GM12892 (cell line): ENCODE data around the gene VWA7.

Source experiments
- POLR2A ChIP-seq: IDR thresholded peaks from 2 replicates; pipeline ENCODE4 v1.6.1; 2011; ENCODE audit warnings: low read depth, low read length, control low read depth
- POLR2AphosphoS5 ChIP-seq: IDR thresholded peaks from 2 replicates; pipeline ENCODE4 v1.6.1; 2011; ENCODE audit warnings: low read depth, low read length, control low read depth
- TAF1 ChIP-seq: IDR thresholded peaks from 2 replicates; pipeline ENCODE4 v1.6.1; 2011; ENCODE audit warnings: low read depth, mild to moderate bottlenecking, control low read depth, low read length, borderline replicate concordance

DNA sequence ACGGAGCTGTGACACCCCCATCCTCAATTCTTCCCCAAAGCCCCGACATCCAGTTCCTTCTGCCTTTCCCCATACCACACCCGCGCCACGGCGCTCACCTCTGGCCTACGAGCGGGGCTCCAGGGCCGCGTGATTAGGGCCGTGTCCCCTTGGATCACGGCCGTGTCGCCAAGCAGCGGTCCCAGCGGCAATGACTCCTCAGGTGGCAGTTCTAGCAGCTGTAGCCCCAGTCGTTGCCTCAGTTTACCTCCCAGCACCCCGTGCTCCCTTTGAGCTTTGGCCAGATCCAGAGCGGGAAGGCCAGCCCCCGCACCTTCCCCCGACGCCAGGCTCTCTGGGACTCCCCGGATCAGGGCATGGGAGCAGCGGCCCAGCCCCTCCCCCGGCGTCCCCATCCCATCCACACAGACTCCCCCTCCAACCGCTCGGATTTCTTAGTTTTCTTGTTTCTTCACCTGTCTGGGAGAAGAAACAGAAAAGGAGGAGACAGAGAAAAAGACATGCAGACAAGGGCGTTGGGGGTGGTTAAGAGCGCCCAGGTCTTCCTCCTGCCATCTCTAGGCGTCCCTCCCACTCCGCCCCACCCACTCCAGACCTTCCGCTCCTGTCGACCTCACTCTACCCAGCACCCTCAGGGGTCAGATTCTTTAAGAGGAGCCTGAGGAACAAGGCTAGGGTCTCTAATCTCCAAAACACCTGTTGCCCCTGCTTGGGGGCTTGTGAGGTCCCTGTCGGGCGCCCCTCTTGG is 48.2 kb downstream of the VWA7 start, which contains the start of gene DDAH2:
- no peak for TF ChIP-seq POLR2AphosphoS5
- TF ChIP-seq POLR2A, result no peak
- no peak for TF ChIP-seq TAF1
